CD4-positive, alpha-beta memory T cell (primary cell): ENCODE data around the gene RGS3. TPM values are rescaled to one million over a fixed set of nuclear protein-coding genes. Genes with fewer than 3 reads are reported as not detected.
A peak's percentile ranks its signal among the peaks of the same experiment; 100 is the strongest.

Source experiments
- CTCF ChIA-PET: fragments of 350-600 bp; sonication (Branson Sonifier 250); formaldehyde crosslinking; loops from one replicate; lab custom pipeline; 2021; ENCODE audit warnings: inconsistent platforms; ENCODE audit not compliant: partially characterized antibody; lab: Charles Lee
- POLR2A ChIA-PET: fragments of 350-600 bp; sonication (Branson Sonifier 250); formaldehyde crosslinking; loops from one replicate; lab custom pipeline; 2021; ENCODE audit not compliant: partially characterized antibody; lab: Charles Lee
- DNase-seq, 5 donors: peaks; one replicate each; pipeline versions ENCODE4 v3.0.0 to v3.0.0-alpha.2; 2020 to 2022; ENCODE audit warnings: mixed read lengths in 1 of 5
- H3K27ac ChIP-seq: one replicate; pipeline ENCODE4 v1.7.0; 2013; ENCODE audit warnings: low read depth, low read length
- H3K27me3 ChIP-seq: 2 replicates; pipeline ENCODE4 v1.7.0; 2013; ENCODE audit warnings: mild to moderate bottlenecking, low read length, moderate library complexity; ENCODE audit not compliant: insufficient read depth
- H3K36me3 ChIP-seq: 2 replicates; pipeline ENCODE4 v1.7.0; 2013; ENCODE audit warnings: mild to moderate bottlenecking, low read length, moderate library complexity; ENCODE audit not compliant: insufficient read depth
- H3K4me1 ChIP-seq: 2 replicates; pipeline ENCODE4 v1.7.0; 2013; ENCODE audit warnings: mild to moderate bottlenecking, low read length, moderate library complexity; ENCODE audit not compliant: insufficient read depth
- H3K4me3 ChIP-seq, 2 donors: one replicate each; pipeline ENCODE4 v1.7.0; 2013; ENCODE audit warnings: low read length in 2 of 2, mild to moderate bottlenecking in 1 of 2
- H3K9me3 ChIP-seq, 2 donors: one replicate each; pipeline ENCODE4 v1.7.0; 2013; ENCODE audit warnings: low read length in 2 of 2, control low read depth in 1 of 2; ENCODE audit not compliant: control insufficient read depth in 1 of 2
- H3K27ac Mint-ChIP-seq, 7 donors: one replicate each; pipeline ENCODE4 v1.8.0; 2020 to 2021; ENCODE audit warnings: mixed read lengths in 7 of 7, mild to moderate bottlenecking in 6 of 7, inconsistent platforms in 3 of 7, moderate library complexity in 3 of 7
- H3K27me3 Mint-ChIP-seq, 2 donors: one replicate each; pipeline ENCODE4 v1.8.0; 2020 to 2021; ENCODE audit warnings: mixed read lengths in 2 of 2
- H3K36me3 Mint-ChIP-seq, 2 donors: one replicate each; pipeline ENCODE4 v1.8.0; 2020 to 2021; ENCODE audit warnings: mixed read lengths in 2 of 2, inconsistent platforms in 1 of 2, mild to moderate bottlenecking in 1 of 2
- H3K4me1 Mint-ChIP-seq, 4 donors: one replicate each; pipeline ENCODE4 v1.8.0; 2020 to 2021; ENCODE audit warnings: mixed read lengths in 4 of 4, mild to moderate bottlenecking in 1 of 4
- H3K4me3 Mint-ChIP-seq, 8 donors: one replicate each; pipeline ENCODE4 v1.8.0; 2020 to 2021; ENCODE audit warnings: mixed read lengths in 8 of 8, mild to moderate bottlenecking in 7 of 8, moderate library complexity in 6 of 8, inconsistent platforms in 3 of 8
- H3K9me3 Mint-ChIP-seq, 8 donors: one replicate each; pipeline ENCODE4 v1.8.0; 2020 to 2021; ENCODE audit warnings: mixed read lengths in 8 of 8, mild to moderate bottlenecking in 5 of 8, inconsistent platforms in 3 of 8, moderate library complexity in 1 of 8
- intact Hi-C: fragments of 100-400 bp; cut with micrococcal nuclease; formaldehyde crosslinking; loops from one replicate; pipeline ENCODE4 v1.15.1; 2023
- polyA plus RNA-seq, 2 donors: library from polyadenylated mRNA; unstranded; fragments of 300-500 nt; fragmentation: Illumina TruSeq; gene quantifications; one replicate each; pipeline ENCODE4 v1.2.3, GENCODE V29; 2021
- total RNA-seq, 2 experiments: library from RNA; stranded (reverse); gene quantifications; one replicate each; pipeline ENCODE4 v1.2.3, GENCODE V29; 2021

RGS3 gene
- total and polyA plus RNA-seq, 4 experiments from 2014 or later, result 3.4 to 23.2 (median 18.0) TPM

- Mint-ChIP-seq H3K9me3 (no peaks in the 10 kb centered on the region), H3K27ac (peak overlapping the region in 2 of 7 donors; percentile 24 to 67), H3K36me3 (no peaks in the 10 kb centered on the region), H3K4me1 (peaks cover 2 to 9% (median 5%) of the 10 kb centered on the region in 4 donors), H3K4me3 (no peak overlapping the region), H3K27me3 (no peaks in the 10 kb centered on the region)
- intact Hi-C loops, result loop anchor here (5.0 kb wide), 1 partner anchor 47 kb away; no protein-coding TSS in a partner anchor
- H3K27me3 ChIP-seq, result no peaks in the 10 kb centered on the region
- no peaks in the 10 kb centered on the region for H3K9me3 ChIP-seq
- CTCF ChIA-PET, result interaction anchor here (0.7 to 1.3 kb wide), 2 partner anchors 11 to 88 kb away, joined by 3 read pairs; no protein-coding TSS in a partner anchor
- no peak overlapping the region for H3K4me3 ChIP-seq
- H3K4me1 ChIP-seq, result no peaks in the 10 kb centered on the region
- no peak overlapping the region for H3K27ac ChIP-seq
- H3K36me3 ChIP-seq, result no peaks in the 10 kb centered on the region
- DNase-seq, result no peak
- POLR2A ChIA-PET, result interaction anchor here (1.1 to 1.3 kb wide), 2 partner anchors 18 to 24 kb away, joined by 4 to 6 read pairs; no protein-coding TSS in a partner anchor
Observed at GRCh38 chr9:113499153-113499875, 35.8 kb downstream of the RGS3 start.

GRCh38 chr9:113499876-113500497 is 36.5 kb downstream of the RGS3 start:
- no peaks in the 10 kb centered on the region for H3K9me3 Mint-ChIP-seq
- ChIA-PET CTCF (interaction anchor here (1.3 kb wide), 1 partner anchor 11 kb away, joined by 3 read pairs; no protein-coding TSS in a partner anchor), POLR2A (interaction anchor here (1.1 to 1.3 kb wide), 2 partner anchors 18 to 24 kb away, joined by 4 to 6 read pairs; no protein-coding TSS in a partner anchor)
- DNase-seq, result no peak
- Histone ChIP-seq H3K27me3 (no peaks in the 10 kb centered on the region), H3K9me3 (no peaks in the 10 kb centered on the region), H3K36me3 (no peaks in the 10 kb centered on the region), H3K27ac (no peak overlapping the region), H3K4me3 (no peak overlapping the region), H3K4me1 (no peaks in the 10 kb centered on the region)
- H3K4me3 Mint-ChIP-seq, result no peak overlapping the region
- H3K27ac Mint-ChIP-seq, result peak overlapping the region in 3 of 7 donors; percentile 12 to 67 (median 22)
- H3K36me3 Mint-ChIP-seq, result no peaks in the 10 kb centered on the region
- no peaks in the 10 kb centered on the region for H3K27me3 Mint-ChIP-seq
- peaks cover 2 to 9% (median 5%) of the 10 kb centered on the region in 4 donors for H3K4me1 Mint-ChIP-seq
- intact Hi-C loops, result loop anchor here (5.0 kb wide), 1 partner anchor 48 kb away; no protein-coding TSS in a partner anchor

GRCh38 chr9:113501129-113501686 is 37.7 kb downstream of the RGS3 start:
- no peaks in the 10 kb centered on the region for H3K27me3 ChIP-seq
- H3K4me1 ChIP-seq, result no peaks in the 10 kb centered on the region
- H3K4me3 ChIP-seq, result no peak overlapping the region
- Mint-ChIP-seq H3K4me3 (no peak overlapping the region), H3K27ac (no peak overlapping the region), H3K9me3 (no peaks in the 10 kb centered on the region), H3K36me3 (no peaks in the 10 kb centered on the region), H3K4me1 (peaks cover 2 to 9% (median 5%) of the 10 kb centered on the region in 4 donors), H3K27me3 (no peaks in the 10 kb centered on the region)
- H3K27ac ChIP-seq, result no peak overlapping the region
- ChIA-PET CTCF (no interaction called here), POLR2A (interaction anchor here (1.2 kb wide), 1 partner anchor 11 kb away, joined by 3 read pairs; no protein-coding TSS in a partner anchor)
- no peaks in the 10 kb centered on the region for H3K36me3 ChIP-seq
- intact Hi-C loops, result no loop called here
- no peak for DNase-seq
- H3K9me3 ChIP-seq, result no peaks in the 10 kb centered on the region

- Mint-ChIP-seq H3K9me3 (no peaks in the 10 kb centered on the region), H3K4me3 (no peak overlapping the region), H3K27ac (peak overlapping the region in 1 of 7 donors; percentile 13), H3K4me1 (peaks cover 2 to 9% (median 5%) of the 10 kb centered on the region in 4 donors), H3K36me3 (no peaks in the 10 kb centered on the region), H3K27me3 (no peaks in the 10 kb centered on the region)
- Histone ChIP-seq H3K27me3 (no peaks in the 10 kb centered on the region), H3K4me1 (no peaks in the 10 kb centered on the region), H3K27ac (no peak overlapping the region), H3K9me3 (no peaks in the 10 kb centered on the region), H3K4me3 (no peak overlapping the region), H3K36me3 (no peaks in the 10 kb centered on the region)
- intact Hi-C loops, result no loop called here
- ChIA-PET CTCF (interaction anchor here (1.0 kb wide), 1 partner anchor 56 kb away, joined by 3 read pairs; no protein-coding TSS in a partner anchor), POLR2A (interaction anchor here (1.2 kb wide), 1 partner anchor 11 kb away, joined by 3 read pairs; no protein-coding TSS in a partner anchor)
- no peak for DNase-seq
Observed at GRCh38 chr9:113501852-113502251, 38.3 kb downstream of the RGS3 start.

GRCh38 chr9:113502427-113503034 is 39.0 kb downstream of the RGS3 start:
- Mint-ChIP-seq H3K27ac (no peak overlapping the region), H3K4me1 (peaks cover 2 to 9% (median 5%) of the 10 kb centered on the region in 4 donors), H3K27me3 (no peaks in the 10 kb centered on the region), H3K9me3 (no peaks in the 10 kb centered on the region), H3K36me3 (no peaks in the 10 kb centered on the region), H3K4me3 (no peak overlapping the region)
- POLR2A ChIA-PET, result interaction anchor here (1.1 to 1.2 kb wide), 2 partner anchors 10 kb away, joined by 3 read pairs; no protein-coding TSS in a partner anchor
- Histone ChIP-seq H3K9me3 (no peaks in the 10 kb centered on the region), H3K4me1 (no peaks in the 10 kb centered on the region), H3K36me3 (no peaks in the 10 kb centered on the region), H3K4me3 (no peak overlapping the region), H3K27ac (no peak overlapping the region), H3K27me3 (no peaks in the 10 kb centered on the region)
- CTCF ChIA-PET, result interaction anchor here (0.8 to 1.0 kb wide), 2 partner anchors 57 to 87 kb away, joined by 3 read pairs; no protein-coding TSS in a partner anchor
- no peak for DNase-seq
- intact Hi-C loops, result no loop called here

GRCh38 chr9:113503131-113503541 is 39.6 kb downstream of the RGS3 start:
- Histone ChIP-seq H3K27me3 (no peaks in the 10 kb centered on the region), H3K9me3 (no peaks in the 10 kb centered on the region), H3K36me3 (no peaks in the 10 kb centered on the region), H3K27ac (no peak overlapping the region), H3K4me3 (no peak overlapping the region), H3K4me1 (no peaks in the 10 kb centered on the region)
- Mint-ChIP-seq H3K36me3 (no peaks in the 10 kb centered on the region), H3K4me3 (no peak overlapping the region), H3K4me1 (peaks cover 2 to 9% (median 5%) of the 10 kb centered on the region in 4 donors), H3K27ac (peak overlapping the region in 1 of 7 donors; percentile 51), H3K9me3 (no peaks in the 10 kb centered on the region), H3K27me3 (no peaks in the 10 kb centered on the region)
- intact Hi-C loops, result no loop called here
- no peak for DNase-seq
- CTCF ChIA-PET, result interaction anchor here (0.8 to 1.2 kb wide), 2 partner anchors 79 to 87 kb away, joined by 3 read pairs; no protein-coding TSS in a partner anchor
- POLR2A ChIA-PET, result interaction anchor here (1.1 kb wide), 1 partner anchor 9 kb away, joined by 3 read pairs; no protein-coding TSS in a partner anchor
